ENCODE data around the gene GALNTL6.

GALNTL6 gene

GRCh38 chr4:172809319-172809718 is 996.1 kb downstream of the GALNTL6 start:
- no peak for DNase-seq (ENCODE audit: low spot score)

- DNase-seq (ENCODE audit: low spot score) = no peak
Observed at GRCh38 chr4:172813359-172813923, 1000.2 kb downstream of the GALNTL6 start.

- DNase-seq (ENCODE audit: low spot score) = no peak
Observed at GRCh38 chr4:172815499-172816164, 1002.4 kb downstream of the GALNTL6 start.

GRCh38 chr4:172818901-172819300 is 1005.7 kb downstream of the GALNTL6 start:
- DNase-seq (ENCODE audit: low spot score) = no peak

GRCh38 chr4:172819353-172819752 is 1006.1 kb downstream of the GALNTL6 start:
- no peak for DNase-seq (ENCODE audit: low spot score)

GRCh38 chr4:172822331-172822730 is 1009.1 kb downstream of the GALNTL6 start:
- DNase-seq (ENCODE audit: low spot score) = no peak

GRCh38 chr4:172826346-172826745 is 1013.1 kb downstream of the GALNTL6 start:
- DNase-seq (ENCODE audit: low spot score) = no peak

GRCh38 chr4:172826861-172827260 is 1013.7 kb downstream of the GALNTL6 start:
- DNase-seq (ENCODE audit: low spot score) = no peak

- DNase-seq (ENCODE audit: low spot score) = no peak
Observed at GRCh38 chr4:172830295-172830764, 1017.1 kb downstream of the GALNTL6 start.

- no peak for DNase-seq (ENCODE audit: low spot score)
Observed at GRCh38 chr4:172836661-172837060, 1023.5 kb downstream of the GALNTL6 start.

- DNase-seq (ENCODE audit: low spot score) = no peak
Observed at GRCh38 chr4:172838111-172838510, 1024.9 kb downstream of the GALNTL6 start.

GRCh38 chr4:172838943-172839342 is 1025.7 kb downstream of the GALNTL6 start:
- DNase-seq (ENCODE audit: low spot score) = no peak

- DNase-seq (ENCODE audit: low spot score) = no peak
Observed at GRCh38 chr4:172842779-172843178, 1029.6 kb downstream of the GALNTL6 start.

- DNase-seq (ENCODE audit: low spot score) = no peak
Observed at GRCh38 chr4:172843192-172843591, 1030.0 kb downstream of the GALNTL6 start.

GRCh38 chr4:172844556-172844955 is 1031.4 kb downstream of the GALNTL6 start:
- no peak for DNase-seq (ENCODE audit: low spot score)

GRCh38 chr4:172845281-172845680 is 1032.1 kb downstream of the GALNTL6 start:
- no peak for DNase-seq (ENCODE audit: low spot score)

- DNase-seq (ENCODE audit: low spot score) = no peak
Observed at GRCh38 chr4:172850838-172851237, 1037.6 kb downstream of the GALNTL6 start.

- DNase-seq (ENCODE audit: low spot score) = no peak
Observed at GRCh38 chr4:172851534-172851933, 1038.3 kb downstream of the GALNTL6 start.

- DNase-seq (ENCODE audit: low spot score) = no peak
Observed at GRCh38 chr4:172857026-172857425, 1043.8 kb downstream of the GALNTL6 start.

- no peak for DNase-seq (ENCODE audit: low spot score)
Observed at GRCh38 chr4:172858731-172859230, 1045.6 kb downstream of the GALNTL6 start.

- DNase-seq (ENCODE audit: low spot score) = no peak
Observed at GRCh38 chr4:172865103-172865502, 1051.9 kb downstream of the GALNTL6 start.

GRCh38 chr4:172865531-172866127 is 1052.4 kb downstream of the GALNTL6 start:
- no peak for DNase-seq (ENCODE audit: low spot score)

- no peak for DNase-seq (ENCODE audit: low spot score)
Observed at GRCh38 chr4:172866421-172866820, 1053.2 kb downstream of the GALNTL6 start.
